Erythroblast (primary cell): ENCODE data around the gene KRTAP5-9.

Source experiments
- DNase-seq, 2 experiments: peaks; one replicate each; lab custom pipeline; 2025; lab: John Stamatoyannopoulos, UW
- GATA1 ChIP-seq: IDR thresholded peaks from 2 replicates; pipeline ENCODE4 v1.6.1; 2011; ENCODE audit warnings: low read depth, mild to moderate bottlenecking, control low read depth, low read length, moderate library complexity
- POLR2A ChIP-seq: IDR thresholded peaks from 2 replicates; pipeline ENCODE4 v1.6.1; 2011; ENCODE audit warnings: mild to moderate bottlenecking, low read length

Gene KRTAP5-9

DNA sequence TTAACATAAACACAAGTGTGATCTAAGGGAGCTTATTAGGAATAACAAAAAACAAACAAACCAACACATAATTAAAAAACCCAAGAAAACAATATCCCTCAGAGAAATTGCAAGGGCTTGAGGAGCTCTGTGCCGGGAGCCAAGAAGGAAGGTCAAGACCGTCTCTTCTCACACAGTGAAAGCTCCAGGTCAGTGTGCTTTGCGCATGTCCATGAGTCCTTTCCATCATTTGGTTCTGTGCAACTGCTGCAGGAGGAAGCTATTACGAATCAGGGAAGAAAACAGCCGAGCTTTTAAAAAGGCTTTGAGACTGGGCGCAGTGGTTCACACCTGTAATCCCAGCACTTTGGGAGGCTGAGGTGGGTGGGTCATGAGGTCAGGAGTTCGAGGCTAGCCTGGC is 5.8 kb upstream of the KRTAP5-9 start:
- no peak for DNase-seq
- TF ChIP-seq POLR2A (no peak), GATA1 (no peak)

DNA sequence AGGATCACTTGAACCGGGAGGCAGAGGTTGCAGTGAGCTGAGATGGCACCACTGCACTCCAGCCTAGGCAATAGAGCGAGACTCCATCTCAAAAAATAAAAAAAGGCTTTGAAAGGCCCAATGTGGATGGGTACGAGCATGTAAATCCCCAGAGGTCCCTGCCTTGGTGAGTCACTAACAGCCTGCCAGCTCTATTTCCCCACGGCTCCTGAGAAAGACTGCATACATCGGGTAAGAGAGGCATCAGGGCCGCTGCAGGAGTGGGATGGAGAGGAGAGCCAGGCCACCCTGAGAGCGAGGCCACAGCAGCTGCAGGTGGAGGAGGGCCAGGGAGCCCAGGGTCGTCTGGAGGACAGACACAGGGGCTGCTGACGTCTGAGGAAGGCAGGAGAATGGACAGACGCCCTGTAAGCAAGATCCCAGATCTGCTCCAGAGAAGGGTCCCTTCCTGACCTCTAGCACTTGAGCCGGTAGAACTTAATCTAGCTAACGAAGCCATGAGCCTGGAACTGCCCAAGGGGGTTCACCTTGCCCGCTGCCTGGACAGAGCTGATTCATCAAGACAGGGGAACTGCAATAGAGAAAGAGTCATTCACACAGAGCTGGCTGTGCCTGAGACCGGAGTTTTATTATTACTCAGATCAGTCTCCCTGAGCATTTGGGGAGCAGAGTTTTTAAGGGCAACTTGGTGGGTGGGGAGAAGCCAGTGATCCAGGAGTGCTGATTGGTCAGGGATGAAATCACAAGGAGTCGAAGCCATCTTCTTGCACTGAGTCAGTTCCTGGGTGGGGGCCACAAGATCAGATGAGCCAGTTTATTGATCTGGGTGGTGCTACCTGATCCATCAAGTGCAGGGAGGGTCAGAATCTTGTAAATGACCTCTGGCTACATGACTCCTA is 5.1 kb upstream of the KRTAP5-9 start:
- TF ChIP-seq POLR2A (no peak), GATA1 (no peak)
- DNase-seq = no peak

DNA sequence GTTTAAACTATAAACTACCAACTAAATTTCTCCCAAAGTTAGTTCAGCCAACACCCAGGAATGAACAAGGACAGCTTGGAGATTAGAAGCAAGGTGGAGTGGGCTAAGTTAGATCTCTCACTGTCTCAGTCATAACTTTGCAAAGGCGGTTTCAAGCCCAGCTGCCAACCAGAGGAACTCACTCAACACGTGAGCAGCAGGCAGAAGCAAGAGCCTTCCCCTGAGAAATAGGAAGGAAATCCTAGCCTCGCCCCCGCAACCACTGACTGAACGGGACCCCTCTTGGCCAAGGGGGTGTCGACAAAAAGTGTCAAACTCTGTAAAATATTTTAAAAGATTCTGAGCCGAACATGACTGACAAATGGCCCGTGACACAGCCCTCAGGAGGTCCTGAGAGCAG is 4.4 kb upstream of the KRTAP5-9 start:
- no peak for DNase-seq
- TF ChIP-seq GATA1 = no peak
- no peak for TF ChIP-seq POLR2A

DNA sequence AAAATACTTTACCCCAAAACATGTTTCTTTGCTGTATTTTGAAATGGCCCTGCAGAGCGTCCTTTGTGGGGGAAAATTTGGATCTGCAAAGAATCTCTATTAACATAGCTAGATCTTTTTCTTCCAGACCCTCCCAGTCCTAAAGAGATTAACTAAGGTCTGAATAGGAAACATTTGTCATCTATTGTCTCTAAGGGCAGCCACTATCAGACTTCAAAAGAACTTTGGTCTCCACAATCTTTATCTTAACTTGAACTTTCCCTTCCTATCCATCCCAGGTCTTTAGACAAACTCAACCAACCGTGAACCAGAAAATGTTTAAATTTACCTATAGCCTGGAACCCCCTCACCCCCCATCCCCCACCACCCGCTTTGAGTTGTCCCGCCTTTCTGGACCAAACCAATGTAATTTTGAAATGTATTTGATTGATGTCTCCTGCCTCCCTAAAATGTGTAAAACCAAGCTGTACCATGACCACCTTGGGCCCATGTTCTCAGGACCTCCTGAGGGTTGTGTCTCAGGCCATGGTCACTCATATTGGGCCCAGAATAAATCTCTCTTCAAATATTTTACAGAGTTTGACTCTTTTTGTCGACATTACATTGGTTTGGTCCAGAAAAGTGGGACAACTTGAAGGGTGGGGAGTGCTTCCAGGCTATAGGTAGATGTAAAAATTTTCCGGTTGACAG is 3.5 kb upstream of the KRTAP5-9 start:
- TF ChIP-seq POLR2A = no peak
- TF ChIP-seq GATA1 = no peak
- DNase-seq = no peak

DNA sequence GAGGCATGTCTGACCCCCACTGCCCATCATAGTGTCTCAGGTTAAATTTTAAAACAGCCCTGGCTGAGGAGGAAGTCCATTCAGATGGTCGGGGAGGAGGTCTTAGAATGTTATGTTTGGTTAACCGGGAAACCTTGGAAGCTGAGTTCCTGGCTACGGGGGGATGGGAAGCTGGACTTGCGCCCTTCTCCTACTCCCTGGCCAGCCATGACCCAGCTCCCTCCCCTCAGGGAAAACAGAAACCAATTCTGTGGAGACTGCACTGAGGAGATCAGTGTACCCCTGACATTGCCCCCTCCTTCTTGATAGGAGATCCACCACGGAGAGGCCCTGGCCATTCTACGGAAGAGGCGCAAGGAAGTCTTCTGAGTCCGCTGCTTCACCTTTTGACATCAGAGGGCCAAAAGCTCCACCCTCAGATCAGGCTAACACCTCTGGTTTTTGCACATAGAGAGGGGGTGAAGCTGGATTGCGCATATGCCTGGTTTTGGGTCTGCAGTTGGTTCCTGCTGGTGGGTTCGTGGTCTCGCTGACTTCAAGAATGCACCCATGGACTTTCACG is 2.7 kb upstream of the KRTAP5-9 start:
- no peak for DNase-seq
- no peak for TF ChIP-seq POLR2A
- no peak for TF ChIP-seq GATA1

DNA sequence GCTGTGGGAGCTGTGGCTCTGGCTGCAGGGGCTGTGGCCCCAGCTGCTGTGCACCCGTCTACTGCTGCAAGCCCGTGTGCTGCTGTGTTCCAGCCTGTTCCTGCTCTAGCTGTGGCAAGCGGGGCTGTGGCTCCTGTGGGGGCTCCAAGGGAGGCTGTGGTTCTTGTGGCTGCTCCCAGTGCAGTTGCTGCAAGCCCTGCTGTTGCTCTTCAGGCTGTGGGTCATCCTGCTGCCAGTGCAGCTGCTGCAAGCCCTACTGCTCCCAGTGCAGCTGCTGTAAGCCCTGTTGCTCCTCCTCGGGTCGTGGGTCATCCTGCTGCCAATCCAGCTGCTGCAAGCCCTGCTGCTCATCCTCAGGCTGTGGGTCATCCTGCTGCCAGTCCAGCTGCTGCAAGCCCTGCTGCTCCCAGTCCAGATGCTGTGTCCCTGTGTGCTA is 514 bp downstream of the KRTAP5-9 start:
- TF ChIP-seq GATA1 = no peak
- no peak for TF ChIP-seq POLR2A
- no peak for DNase-seq

DNA sequence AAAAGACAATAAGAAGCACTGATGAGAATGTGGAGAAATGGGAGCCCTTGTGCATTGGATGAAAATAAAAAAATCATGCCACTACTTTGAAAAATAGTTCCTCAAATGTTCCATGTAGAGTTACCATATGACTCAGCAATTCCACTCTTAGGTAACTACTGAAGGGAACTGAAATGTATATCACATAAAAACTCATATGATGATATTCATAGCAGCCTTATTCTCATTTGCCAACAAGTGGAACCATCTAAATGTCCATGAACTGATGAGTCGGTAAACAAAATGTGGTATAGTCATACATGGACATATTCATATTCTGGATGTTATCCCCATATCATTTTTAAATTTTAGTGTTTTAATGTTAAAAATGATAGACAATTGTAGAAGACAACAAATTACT is 3.5 kb downstream of the KRTAP5-9 start:
- DNase-seq = no peak
- TF ChIP-seq POLR2A (no peak), GATA1 (no peak)

DNA sequence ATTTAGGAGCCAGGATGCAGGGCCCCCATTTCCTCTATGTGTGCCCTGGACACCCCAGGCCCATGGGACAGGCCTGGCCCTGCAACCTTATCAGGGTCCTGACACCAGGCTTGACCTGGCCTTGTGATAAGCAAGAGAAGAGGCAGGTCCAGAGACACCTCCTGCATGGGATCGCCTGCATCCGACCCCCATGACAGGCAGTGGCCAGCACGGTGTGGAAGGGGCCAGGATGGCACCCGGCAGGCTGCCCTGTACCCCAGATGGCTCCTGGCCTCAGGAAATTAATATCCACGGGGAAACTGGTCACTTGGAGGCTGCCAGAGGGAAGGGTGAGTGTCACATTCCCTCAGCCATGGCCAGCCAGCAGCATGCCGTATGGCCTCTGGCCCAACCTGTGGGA is 6.8 kb downstream of the KRTAP5-9 start:
- TF ChIP-seq POLR2A (no peak), GATA1 (no peak)
- DNase-seq = no peak

DNA sequence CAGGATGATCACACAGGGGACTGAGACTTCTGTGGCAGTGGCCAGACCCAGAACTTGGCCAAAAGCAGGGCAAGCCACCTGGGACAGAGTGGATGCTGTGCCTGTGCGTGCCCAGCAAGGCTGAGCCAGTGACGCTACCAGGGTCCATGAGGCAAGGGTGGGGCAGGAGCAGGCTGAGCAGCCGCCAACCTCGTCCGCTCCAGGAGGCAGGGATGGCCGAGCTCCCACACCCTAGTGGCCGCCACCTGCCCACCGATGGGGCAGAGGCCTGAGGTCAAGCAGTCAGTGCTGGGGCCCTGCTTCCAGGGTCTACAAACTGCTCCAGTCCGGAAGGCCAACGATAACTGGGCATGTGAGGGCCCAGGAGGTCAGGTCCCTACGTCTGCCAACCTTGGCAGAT is 7.3 kb downstream of the KRTAP5-9 start:
- TF ChIP-seq POLR2A (no peak), GATA1 (no peak)
- DNase-seq = no peak

DNA sequence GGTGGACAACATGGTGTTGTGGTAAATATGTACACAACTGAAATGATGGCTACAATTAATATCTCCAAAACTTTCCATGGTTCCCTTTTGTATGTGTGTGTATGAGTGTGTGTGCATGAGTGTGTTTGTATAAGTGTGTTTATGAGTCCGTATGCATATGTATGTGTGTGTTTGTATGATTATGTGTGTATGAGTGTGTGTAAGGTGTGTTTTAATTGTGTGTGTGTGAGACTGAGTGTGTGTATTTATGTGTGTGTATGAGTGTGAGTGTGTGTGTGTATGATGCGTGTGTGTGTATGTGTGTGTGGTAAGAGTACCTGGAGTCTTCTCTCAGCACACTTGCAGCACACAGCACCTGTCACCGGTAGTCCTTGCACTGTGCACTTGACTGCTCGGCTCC is 7.8 kb downstream of the KRTAP5-9 start:
- TF ChIP-seq POLR2A (no peak), GATA1 (no peak)
- no peak for DNase-seq

DNA sequence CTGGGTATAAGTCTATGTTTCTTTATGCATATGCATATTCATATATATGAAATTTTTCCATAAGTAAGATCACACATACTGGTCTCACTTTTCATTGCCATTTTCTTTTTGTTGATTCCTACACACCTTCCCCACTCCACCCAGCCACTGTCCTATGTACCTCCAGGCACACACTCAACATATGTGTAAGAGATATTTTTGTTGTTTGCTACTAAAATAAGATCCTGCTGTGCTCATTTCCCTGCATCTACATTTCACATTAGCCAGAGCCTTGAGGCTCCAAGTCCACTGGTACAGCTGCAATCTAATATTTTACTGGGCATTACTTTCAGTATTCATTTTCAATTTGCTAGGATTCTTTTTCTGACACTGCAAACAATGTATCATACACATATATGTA is 9.0 kb downstream of the KRTAP5-9 start:
- TF ChIP-seq GATA1 (no peak), POLR2A (no peak)
- DNase-seq = no peak

DNA sequence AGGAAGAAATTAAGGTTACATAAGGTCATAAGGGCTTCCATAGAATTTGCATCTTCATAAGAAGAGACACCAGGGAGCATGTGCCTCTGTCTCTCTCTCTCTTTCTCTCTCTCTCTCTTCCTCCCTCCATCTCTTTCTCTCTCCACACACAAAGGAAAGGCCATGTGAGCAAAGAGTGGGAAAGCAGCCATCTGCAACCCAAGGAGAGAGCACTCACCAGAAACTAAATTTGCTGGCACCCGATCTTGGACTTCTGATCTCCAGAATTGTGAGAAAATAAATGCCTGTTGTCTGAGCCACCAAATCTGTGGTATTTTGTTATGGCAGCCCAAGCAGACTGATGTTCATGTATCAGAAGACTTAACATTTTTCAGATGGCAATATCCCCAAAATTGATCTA is 10.8 kb downstream of the KRTAP5-9 start:
- DNase-seq = no peak
- TF ChIP-seq POLR2A = no peak
- TF ChIP-seq GATA1 = no peak

DNA sequence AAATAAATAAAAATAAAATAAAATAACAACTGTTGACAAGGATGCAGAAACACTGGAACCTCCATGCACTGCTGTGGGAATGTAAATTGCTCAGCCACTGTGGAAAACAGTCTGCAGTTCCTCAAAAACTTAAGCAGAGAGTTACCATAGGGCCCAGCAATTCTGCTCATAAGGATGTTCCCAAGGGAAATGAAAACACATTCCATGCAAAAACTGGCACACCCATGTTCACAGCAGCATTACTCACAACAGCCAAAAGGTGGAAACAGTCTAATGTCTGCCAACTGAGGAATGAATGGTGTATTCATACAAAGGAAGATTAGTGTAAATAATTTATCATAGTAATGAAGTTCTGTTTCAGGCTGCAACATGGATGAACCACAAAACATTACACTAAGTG is 13.9 kb downstream of the KRTAP5-9 start:
- no peak for TF ChIP-seq GATA1
- TF ChIP-seq POLR2A = no peak

DNA sequence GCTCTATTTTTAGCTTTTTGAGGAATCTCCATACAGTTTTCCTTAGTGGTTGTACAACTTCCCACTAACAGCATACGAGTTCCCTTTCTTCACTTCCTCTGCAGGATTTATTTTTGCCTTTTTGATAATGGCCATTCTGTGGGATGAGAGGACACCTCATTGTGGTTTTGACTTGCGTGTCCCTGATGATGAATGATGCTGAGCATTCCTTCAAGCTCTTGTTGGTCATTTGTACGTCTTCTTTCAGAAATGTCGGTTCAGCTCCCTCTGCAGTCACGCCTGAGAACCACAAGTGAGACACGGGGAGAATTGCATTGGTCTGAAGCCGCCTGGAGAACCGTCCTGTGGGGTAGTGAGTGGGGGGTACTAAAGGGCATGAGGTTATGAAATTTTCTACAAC is 15.2 kb downstream of the KRTAP5-9 start:
- peak; percentile 30 to 40 for DNase-seq
- TF ChIP-seq GATA1 (no peak), POLR2A (no peak)

More for the DNA sequence above, 13.9 kb downstream of the KRTAP5-9 start:
- no peak for DNase-seq
